Fibroblast of villous mesenchyme (primary cell): Measurements from ENCODE around the gene TBC1D22A. TPM values are rescaled to one million over a fixed set of nuclear protein-coding genes. Genes with fewer than 3 reads are reported as not detected.

ENCODE experiments used
- DNase-seq: peaks from one replicate; pipeline ENCODE4 v3.0.0-alpha.2; 2010; ENCODE audit warnings: low read depth
- H3K4me3 ChIP-seq: 2 replicates; pipeline ENCODE4 v1.5.1; 2011; ENCODE audit warnings: low read depth, mild to moderate bottlenecking, low read length
- CTCF ChIP-seq: IDR thresholded peaks from 2 replicates; pipeline ENCODE4 v1.5.1; 2012; ENCODE audit warnings: low read depth, mild to moderate bottlenecking, low read length; ENCODE audit not compliant: insufficient read depth
- total RNA-seq: library from RNA; depleted of rRNA; stranded (reverse); fragments of >200 nt; gene quantifications from 2 replicates; pipeline ENCODE4 v1.2.3, GENCODE V29; 2012

TBC1D22A gene
- total RNA-seq, 1 donor: 12.5 TPM

GRCh38 chr22:46966846-46967245, 204.4 kb downstream of the TBC1D22A start:
- H3K4me3 ChIP-seq: no peak overlapping the region
- no peak for TF ChIP-seq CTCF
- DNase-seq: no peak

DNA sequence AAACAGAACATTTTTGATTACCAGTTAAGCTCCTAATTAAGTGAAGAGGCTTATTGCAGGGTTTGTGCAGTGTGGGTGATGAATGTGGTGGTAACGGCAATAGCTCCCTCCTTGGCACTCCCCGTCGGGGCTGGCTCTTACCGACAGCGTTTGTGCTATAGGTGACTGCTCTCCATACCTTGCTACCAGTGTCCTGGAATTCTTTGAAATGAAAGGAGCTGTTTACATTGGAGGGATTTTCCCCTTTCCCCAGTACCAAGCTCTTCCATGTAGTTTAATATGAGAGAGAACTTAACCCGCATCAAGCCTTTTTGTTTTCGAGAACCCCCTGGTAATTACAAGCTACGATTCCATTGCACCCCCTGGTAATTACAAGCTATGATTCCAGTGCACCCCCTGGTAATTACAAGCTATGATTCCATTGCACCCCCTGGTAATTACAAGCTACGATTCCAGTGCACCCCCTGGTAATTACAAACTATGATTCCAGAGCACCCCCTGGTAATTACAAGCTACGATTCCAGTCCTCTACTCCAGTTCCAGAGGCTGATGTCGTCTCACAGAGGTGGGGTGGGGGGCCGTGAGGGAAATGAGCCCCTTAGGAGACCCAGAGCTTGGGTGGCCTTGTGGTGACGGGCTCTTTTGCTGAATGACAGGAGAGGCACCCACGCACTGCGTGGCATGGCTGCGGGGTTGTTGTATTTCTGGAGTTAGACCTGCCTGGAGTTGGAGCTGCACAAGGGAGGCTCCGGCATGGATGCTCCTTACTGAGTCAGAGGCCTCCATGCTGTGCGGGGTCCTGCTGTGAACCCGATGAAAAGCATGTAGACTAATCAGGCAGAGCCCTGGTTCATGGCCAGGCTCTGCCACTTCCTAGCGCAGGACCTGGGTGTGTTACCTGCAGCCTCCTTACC, 205.3 kb downstream of the TBC1D22A start:
- H3K4me3 ChIP-seq: no peak overlapping the region
- TF ChIP-seq CTCF: no peak
- DNase-seq: no peak

- TF ChIP-seq CTCF: no peak
- no peak for DNase-seq
- no peak overlapping the region for H3K4me3 ChIP-seq
Observed at GRCh38 chr22:46968359-46968740, 205.9 kb downstream of the TBC1D22A start.

DNA sequence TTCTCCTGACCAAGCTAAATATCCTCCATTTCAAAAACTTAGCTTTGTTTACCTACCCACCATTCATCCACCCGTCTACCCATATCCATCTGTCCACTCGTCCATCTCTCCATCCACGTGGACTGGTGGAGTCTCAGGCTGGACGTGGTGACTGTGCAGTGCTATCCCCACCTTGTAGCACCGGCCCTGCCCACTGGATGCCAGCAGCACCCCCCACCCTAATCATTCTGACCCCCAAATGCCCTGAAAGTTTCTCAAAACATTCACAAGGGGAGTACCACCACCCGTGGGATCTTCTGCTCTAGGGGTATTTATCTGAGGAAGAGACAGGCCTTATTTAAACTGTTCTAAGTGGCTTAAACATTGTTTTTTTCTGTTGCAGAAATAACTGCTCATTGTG, 206.4 kb downstream of the TBC1D22A start:
- no peak for DNase-seq
- no peak overlapping the region for H3K4me3 ChIP-seq
- TF ChIP-seq CTCF: no peak

- no peak for TF ChIP-seq CTCF
- no peak for DNase-seq
- H3K4me3 ChIP-seq: no peak overlapping the region
Observed at GRCh38 chr22:46969491-46969890, 207.0 kb downstream of the TBC1D22A start.

DNA sequence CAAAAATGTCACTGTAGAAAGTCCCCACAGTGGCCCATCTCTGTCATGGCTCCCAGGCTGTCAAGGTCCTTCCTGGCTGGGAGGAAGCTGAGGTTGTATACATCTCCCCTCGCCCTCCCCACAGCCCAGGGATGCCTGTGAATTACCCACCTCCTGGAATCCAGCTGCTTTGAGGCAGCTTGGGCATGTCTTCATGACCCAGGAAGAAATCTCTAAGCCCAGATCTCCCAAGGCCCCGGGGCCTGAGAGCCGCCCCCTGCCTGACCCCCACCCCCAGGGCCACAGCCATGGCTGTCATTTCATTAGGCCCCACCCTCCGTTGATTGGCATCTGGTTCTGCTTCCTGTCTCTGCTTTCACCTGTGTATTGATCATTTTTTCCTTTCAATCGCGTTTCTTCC, 207.5 kb downstream of the TBC1D22A start:
- H3K4me3 ChIP-seq: no peak overlapping the region
- no peak for DNase-seq
- no peak for TF ChIP-seq CTCF
